H1 (cell line): ENCODE measurements around the gene PSMD3. TPM values are rescaled to one million over a fixed set of nuclear protein-coding genes. Genes with fewer than 3 reads are reported as not detected.

Experiments
- polyA plus RNA-seq, 7 experiments: library from polyadenylated mRNA; depleted of rRNA in 3 of 7; stranded (reverse) in 5 of 7; unstranded in 2 of 7; fragments of >200 nt in 5 of 7; fragments of 200-250 nt in 2 of 7; gene quantifications; 1 replicate in 5 of 7; 2 replicates in 1 of 7; 4 replicates in 1 of 7; pipeline versions ENCODE4 v1.2.1 to v1.2.3, GENCODE V29; 2011 to 2013; ENCODE audit warnings: missing spikeins in 2 of 7, mixed read lengths in 2 of 7
- total RNA-seq: library from RNA; stranded (reverse); fragmentation: NEBNext Ultra II Directional; extraction: Animal tissue kit (Norgen Biotek cat#: 25700); gene quantifications from 2 replicates; pipeline ENCODE4 v1.2.1, GENCODE V29; 2021
- TF ChIP-seq, protein P1 (sequence below): IDR thresholded peaks from 2 replicates; pipeline ENCODE4 v1.6.1; 2012; ENCODE audit warnings: inconsistent platforms

PSMD3 gene
- total and polyA plus RNA-seq, 2 of the 8 experiments (the other 6 are each of a cell fraction or from before 2014, with no cell fraction given): 151 to 198 TPM

- TF ChIP-seq, protein P1, sequence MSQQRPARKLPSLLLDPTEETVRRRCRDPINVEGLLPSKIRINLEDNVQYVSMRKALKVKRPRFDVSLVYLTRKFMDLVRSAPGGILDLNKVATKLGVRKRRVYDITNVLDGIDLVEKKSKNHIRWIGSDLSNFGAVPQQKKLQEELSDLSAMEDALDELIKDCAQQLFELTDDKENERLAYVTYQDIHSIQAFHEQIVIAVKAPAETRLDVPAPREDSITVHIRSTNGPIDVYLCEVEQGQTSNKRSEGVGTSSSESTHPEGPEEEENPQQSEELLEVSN: no peak
Measured at GRCh38 chr17:39979893-39980350, 685 bp upstream of the PSMD3 start (continued).
